ENCODE data around the gene MUC5AC.

MUC5AC gene

DNA sequence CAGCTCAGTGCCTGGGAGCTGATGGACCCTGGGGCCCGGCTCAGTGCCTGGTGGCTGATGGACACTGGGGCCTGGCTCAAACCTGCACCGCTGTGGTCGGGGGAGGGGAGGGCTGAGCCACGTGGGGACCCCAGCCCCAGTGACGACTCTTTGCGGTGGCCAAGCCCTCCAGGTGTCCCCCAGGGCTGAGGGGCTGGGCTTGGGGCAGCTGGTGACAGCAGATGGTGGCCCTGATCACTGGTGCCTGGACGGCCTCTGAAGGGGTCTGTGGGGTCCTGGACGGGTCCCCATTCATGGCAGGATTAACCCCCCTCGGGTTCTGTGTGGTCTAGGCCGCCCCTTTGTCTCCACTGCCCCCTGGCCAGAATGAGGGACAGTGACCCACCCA is 61.7 kb downstream of the MUC5AC start:
- Histone ChIP-seq H3K4me1 (ENCODE audit: insufficient read depth, low read length) (no peaks in the 10 kb centered on the region; the same call in 1 of the 2 replicates), H3K9ac (ENCODE audit: low read depth, low read length) (no peak overlapping the region), H3K9me3 (ENCODE audit: control insufficient read depth, insufficient read depth, low read length) (no peaks in the 10 kb centered on the region), H3K36me3 (ENCODE audit: insufficient read depth, low read length) (no peaks in the 10 kb centered on the region)

DNA sequence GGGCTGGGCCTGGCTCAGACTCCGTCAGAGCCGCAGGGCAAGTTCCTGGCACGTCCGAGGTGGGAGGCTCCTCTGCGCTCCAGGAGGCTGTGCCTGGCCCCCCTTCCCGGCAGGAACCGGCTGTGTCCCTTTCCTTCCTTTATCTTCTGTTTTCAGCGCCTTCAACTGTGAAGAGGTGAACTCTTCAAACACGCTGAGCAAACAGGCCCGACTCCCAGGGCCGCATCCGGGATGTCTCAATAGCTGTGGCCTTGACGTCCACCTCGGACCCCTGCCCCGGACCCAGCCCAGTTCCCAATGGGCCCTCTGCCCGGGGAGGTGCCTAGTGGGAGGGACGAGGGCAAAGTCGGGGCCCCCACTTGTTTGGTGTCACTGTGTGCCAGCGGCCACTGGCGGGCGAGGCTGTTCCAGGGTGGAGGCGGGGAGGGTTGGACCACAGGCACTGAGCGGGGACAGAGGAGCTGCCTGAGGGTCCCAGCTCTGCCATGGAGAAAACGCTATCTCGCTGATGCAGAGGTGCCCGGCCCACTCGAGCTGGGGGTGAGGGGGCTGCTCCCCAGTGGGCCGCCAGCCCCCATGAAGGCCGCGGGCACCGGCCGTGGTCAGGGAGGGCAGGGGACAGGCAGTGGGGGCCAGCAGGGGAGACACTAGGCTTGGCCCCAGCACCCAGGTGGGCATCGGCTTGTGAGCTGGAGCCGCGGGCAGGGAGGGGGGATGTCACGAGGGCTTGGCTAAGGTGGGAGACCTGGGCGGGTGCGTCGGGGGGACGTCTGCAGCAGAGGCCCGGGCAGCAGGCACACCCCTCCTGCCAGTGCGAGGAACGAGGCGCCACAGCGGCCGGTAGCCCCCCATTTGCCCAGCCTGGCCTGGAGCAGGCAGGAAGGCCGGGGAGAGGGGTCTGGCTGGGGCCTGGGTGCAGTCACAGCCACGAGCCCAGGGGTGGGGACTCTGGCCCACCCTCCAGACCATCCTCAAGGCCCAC is 62.4 kb downstream of the MUC5AC start:
- Histone ChIP-seq H3K4me1 (ENCODE audit: insufficient read depth, low read length) (no peaks in the 10 kb centered on the region; the same call in 1 of the 2 replicates), H3K36me3 (ENCODE audit: insufficient read depth, low read length) (no peaks in the 10 kb centered on the region), H3K9me3 (ENCODE audit: control insufficient read depth, insufficient read depth, low read length) (no peaks in the 10 kb centered on the region), H3K9ac (ENCODE audit: low read depth, low read length) (no peak overlapping the region)

DNA sequence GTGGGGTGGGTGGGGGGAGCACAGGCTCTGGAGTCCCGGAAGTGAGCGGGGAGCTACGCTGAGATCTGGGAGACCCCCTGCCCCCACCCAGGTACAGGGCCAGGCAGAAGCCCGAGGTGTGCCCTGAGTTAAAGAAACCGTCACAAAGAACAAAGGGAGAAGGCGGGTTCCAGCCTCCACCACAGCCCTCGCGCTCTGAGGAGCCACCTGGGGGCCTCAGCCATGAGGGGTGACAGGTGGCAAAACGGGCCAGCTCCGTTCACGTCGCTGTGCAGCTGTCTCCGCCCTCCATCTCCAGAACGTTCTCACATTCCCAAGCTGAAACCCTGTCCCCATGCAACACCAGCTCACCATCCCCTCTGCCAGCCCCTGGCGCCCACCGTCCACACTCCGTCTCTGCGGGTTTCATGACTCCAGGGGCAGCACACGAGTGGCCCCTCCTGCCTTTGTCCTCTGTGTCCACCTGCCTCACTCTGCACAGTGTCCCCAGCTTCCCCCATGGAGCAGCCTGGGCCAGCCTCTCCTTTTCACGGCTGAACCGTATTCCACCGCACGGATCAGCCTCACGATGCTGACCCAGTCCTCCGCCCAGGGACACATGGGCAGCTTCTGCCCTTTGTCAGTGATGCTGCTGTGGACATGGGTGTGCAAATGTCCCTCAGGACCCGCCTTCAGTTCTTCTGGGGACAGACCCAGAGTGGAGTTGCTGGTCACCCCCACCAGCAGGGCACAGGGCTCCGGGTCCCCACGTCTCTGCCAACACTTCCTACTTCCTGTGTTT is 63.4 kb downstream of the MUC5AC start:
- H3K9me3 ChIP-seq (ENCODE audit: control insufficient read depth, insufficient read depth, low read length) = no peaks in the 10 kb centered on the region
- no peak overlapping the region for H3K9ac ChIP-seq (ENCODE audit: low read depth, low read length)
- no peaks in the 10 kb centered on the region for H3K36me3 ChIP-seq (ENCODE audit: insufficient read depth, low read length)
- H3K4me1 ChIP-seq (ENCODE audit: insufficient read depth, low read length) = no peaks in the 10 kb centered on the region; the same call in 1 of the 2 replicates

DNA sequence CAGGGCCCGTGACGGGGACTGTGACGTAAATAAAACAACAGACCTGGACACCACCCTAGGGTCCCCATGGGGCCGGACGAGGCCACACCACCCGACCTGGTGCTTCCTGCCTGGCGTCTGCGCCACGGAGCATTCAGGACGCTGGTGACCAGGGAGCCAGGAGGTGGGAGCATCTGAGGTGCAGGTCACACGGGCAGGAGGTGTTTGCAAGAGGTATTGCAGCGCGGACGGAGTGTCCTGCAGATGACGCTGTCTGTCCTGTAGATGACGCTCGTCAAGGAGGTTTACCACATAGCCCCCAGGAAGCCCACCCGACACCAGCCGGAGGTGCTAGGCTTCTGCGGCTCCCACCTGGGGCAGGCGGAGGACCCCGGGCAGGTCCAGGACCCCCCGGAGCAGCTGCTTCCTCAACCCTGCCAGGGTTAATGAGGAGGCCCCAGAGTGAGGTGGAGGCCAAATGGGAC is 64.1 kb downstream of the MUC5AC start:
- H3K9me3 ChIP-seq (ENCODE audit: control insufficient read depth, insufficient read depth, low read length) = no peaks in the 10 kb centered on the region
- H3K4me1 ChIP-seq (ENCODE audit: insufficient read depth, low read length) = no peaks in the 10 kb centered on the region; the same call in 1 of the 2 replicates
- H3K36me3 ChIP-seq (ENCODE audit: insufficient read depth, low read length) = no peaks in the 10 kb centered on the region
- H3K9ac ChIP-seq (ENCODE audit: low read depth, low read length) = no peak overlapping the region

DNA sequence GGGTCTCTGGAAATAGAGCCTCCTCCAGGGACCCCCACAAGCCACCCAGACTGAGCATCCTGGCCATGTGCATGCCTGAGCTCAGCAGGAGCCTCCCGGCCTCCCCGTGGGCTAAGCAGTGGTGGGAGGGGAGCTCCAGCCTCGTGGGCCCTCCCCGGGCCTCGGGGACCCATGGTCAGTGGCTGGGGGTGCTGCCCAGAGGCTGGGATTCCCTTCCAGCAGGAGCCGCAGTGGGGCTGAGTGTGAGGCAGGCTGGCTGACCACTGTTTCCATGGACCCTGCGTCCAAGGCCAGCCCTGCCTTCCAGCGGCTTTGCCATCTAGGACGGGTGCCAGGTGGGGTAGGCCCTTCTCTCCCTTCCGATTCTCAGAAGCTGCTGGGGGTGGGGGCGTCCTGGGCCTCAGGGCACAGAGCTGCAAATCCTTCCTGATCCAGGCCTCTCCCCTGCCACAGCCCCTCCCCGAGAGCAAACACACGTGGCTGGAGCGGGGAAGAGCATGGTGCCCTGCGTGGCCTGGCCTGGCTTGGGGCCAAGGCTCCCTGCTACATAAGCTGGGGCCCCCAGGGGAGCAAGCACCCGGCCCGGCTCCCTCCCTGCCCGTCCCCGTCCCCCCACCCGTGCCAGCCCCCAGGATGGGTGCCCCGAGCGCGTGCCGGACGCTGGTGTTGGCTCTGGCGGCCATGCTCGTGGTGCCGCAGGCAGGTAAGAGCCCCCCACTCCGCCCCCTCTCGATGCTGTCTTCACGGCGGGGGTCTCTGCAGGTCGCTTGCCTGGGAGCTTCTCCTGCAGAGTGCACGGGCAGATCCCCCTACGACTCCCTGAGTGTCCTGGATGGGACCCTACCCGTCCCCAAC is 65.0 kb downstream of the MUC5AC start, which contains the start of gene MUC5B:
Gene MUC5B (plus strand): TSS at position 576 of the 855 bp plus-strand sequence. CDS start 58 bp downstream, at position 634.
- H3K4me1 ChIP-seq (ENCODE audit: insufficient read depth, low read length) = no peaks in the 10 kb centered on the region; the same call in 1 of the 2 replicates
- H3K9me3 ChIP-seq (ENCODE audit: control insufficient read depth, insufficient read depth, low read length) = no peaks in the 10 kb centered on the region
- H3K9ac ChIP-seq (ENCODE audit: low read depth, low read length) = no peak within 1 kb of the TSS
- no peaks in the 10 kb centered on the region for H3K36me3 ChIP-seq (ENCODE audit: insufficient read depth, low read length)

DNA sequence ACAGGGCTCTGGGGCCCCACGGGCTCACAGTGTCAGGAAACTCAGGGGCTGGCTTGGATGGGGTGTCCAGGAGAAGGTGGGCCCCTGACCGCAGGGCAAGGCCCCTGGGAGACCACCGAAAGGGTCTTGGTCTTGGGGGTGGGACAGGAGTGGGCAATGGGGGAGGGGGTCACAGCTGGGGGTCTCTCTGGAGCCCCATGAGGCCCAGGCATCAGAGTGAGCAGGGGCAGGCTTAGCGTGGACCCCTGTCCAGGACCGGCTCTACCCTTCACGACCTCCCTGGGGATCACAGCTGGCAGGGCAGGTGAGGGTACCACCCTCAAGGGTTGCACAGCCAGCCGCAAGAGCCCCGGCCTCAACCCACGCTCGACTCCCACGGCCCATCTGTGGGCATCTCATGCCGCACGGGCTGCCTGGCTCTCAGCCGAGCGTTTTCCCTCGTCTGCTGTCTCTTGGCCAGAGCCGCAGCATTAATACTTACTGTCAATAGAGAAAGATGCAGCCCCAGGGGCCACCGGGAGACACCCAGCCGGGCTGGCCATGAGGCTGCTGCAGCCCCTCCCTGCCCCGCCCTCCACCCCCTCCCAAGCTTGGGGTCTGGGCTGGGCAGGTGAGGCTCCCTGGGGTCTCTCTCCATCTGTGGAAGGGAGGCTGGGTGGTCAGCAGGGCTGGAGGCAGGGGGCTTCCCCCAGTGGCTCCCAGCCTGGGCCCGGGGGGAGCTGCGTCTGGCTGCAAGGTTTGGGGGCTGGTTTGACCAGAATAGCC is 65.8 kb downstream of the MUC5AC start:
- Histone ChIP-seq H3K4me1 (ENCODE audit: insufficient read depth, low read length) (no peaks in the 10 kb centered on the region; the same call in 1 of the 2 replicates), H3K36me3 (ENCODE audit: insufficient read depth, low read length) (no peaks in the 10 kb centered on the region), H3K9ac (ENCODE audit: low read depth, low read length) (no peak overlapping the region), H3K9me3 (ENCODE audit: control insufficient read depth, insufficient read depth, low read length) (no peaks in the 10 kb centered on the region)

DNA sequence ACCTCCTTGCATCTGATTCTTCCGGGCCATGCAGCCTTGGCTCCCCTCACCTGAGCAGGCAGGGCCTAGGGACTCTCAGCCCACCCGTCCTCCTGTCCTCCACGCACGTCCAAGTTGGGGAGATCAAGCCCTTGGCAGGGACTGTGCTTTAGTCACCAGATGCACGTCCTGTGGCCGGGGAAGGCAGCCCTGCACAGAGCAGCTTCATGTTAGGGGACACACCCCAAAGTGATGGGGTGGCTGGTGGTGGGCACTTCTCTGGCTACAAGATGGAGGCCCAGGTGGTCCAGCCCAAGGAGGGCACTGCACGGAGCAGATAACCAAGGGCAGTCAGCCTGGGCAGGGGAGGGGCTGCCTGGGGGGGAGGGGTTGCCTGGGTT is 66.3 kb downstream of the MUC5AC start:
- H3K4me1 ChIP-seq (ENCODE audit: insufficient read depth, low read length) = no peaks in the 10 kb centered on the region; the same call in 1 of the 2 replicates
- H3K9ac ChIP-seq (ENCODE audit: low read depth, low read length) = no peak overlapping the region

DNA sequence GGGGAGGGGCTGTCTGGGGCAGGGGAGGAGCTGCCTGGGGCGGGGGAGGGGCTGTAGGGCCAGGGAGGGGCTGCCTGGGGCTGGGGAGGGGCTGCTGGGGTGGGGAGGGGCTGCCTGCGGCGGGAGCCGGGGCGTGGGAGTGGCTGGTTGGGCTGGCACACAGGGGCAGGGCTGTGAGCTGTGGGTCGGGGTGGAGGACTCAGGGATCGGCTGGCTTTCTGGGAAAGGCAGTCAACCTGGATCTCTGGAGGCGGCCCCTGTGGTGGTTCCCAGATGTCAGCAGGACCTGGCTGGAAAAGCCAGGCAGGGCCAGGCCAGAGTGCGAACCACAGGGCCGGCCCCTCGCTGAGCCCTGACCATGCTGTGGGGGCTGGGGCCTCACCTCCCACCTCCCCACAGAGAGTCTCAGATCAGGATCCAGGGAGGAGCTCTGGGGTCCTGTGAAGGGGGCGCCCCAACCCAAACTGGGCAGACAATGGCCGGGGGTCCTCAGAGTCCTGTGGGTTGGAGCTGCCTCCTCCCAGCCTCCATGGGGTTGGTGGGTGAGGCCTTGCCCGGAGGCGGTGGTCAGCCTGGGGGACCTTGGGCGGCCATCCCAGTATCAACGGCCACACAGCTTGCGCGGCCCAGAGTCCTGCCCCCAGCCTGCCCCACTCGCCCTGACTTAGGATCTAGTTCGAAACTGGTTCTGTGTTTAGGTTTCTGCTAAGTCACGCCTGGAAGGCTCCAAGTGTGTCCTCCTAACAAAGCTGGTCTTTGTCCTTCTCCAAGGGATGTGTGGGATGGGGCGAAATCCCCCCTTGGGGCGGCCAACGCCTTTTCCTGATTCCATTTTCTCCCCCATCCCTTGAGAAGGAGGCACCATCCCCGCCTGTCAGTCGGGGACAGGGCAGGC is 67.0 kb downstream of the MUC5AC start:
- Histone ChIP-seq H3K36me3 (ENCODE audit: insufficient read depth, low read length) (no peaks in the 10 kb centered on the region), H3K9me3 (ENCODE audit: control insufficient read depth, insufficient read depth, low read length) (no peaks in the 10 kb centered on the region), H3K4me1 (ENCODE audit: insufficient read depth, low read length) (no peaks in the 10 kb centered on the region; the same call in 1 of the 2 replicates), H3K9ac (ENCODE audit: low read depth, low read length) (no peak overlapping the region)

More for the DNA sequence above, 66.3 kb downstream of the MUC5AC start:
- no peaks in the 10 kb centered on the region for H3K9me3 ChIP-seq (ENCODE audit: control insufficient read depth, insufficient read depth, low read length)
- H3K36me3 ChIP-seq (ENCODE audit: insufficient read depth, low read length) = no peaks in the 10 kb centered on the region

DNA sequence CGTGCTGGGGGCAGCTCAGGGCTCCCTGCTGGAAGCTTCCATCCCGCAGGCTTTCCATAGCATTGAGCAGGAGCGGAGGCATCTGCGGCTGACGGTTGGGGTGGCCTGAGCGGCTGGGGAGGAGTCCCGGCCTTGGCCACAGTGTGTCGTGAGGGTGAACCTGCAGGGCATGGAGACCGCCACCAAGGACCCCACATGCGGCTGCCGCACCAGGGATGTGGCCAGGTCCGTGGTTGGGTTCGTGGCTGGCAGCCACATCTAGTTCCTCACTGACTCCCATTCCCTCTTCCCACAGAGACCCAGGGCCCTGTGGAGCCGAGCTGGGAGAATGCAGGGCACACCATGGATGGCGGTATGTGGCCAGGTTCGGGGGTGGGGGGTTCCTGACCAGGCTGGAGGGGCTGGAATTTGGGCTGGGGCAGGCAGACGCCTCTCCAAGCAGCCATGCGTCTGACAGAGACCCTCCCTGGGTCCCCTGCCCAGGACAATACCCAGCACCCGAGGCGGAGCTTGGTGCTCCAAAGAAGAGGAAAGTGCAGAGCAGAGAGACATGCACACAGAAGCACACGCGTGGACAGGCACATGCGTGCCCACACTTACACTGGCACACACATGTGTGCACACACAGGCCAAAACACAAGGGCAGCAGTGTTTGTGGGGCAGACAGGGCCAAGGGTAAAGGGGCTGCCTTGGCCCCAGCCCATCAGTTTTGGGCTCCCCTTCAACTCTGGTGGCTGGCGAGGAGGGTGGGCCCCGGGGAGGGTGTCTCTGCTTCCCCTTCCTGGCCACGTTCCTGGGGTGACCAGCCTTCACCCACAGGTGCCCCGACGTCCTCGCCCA is 67.9 kb downstream of the MUC5AC start:
- no peaks in the 10 kb centered on the region for H3K36me3 ChIP-seq (ENCODE audit: insufficient read depth, low read length)
- H3K4me1 ChIP-seq (ENCODE audit: insufficient read depth, low read length) = no peaks in the 10 kb centered on the region; the same call in 1 of the 2 replicates
- no peak overlapping the region for H3K9ac ChIP-seq (ENCODE audit: low read depth, low read length)
- H3K9me3 ChIP-seq (ENCODE audit: control insufficient read depth, insufficient read depth, low read length) = no peaks in the 10 kb centered on the region

DNA sequence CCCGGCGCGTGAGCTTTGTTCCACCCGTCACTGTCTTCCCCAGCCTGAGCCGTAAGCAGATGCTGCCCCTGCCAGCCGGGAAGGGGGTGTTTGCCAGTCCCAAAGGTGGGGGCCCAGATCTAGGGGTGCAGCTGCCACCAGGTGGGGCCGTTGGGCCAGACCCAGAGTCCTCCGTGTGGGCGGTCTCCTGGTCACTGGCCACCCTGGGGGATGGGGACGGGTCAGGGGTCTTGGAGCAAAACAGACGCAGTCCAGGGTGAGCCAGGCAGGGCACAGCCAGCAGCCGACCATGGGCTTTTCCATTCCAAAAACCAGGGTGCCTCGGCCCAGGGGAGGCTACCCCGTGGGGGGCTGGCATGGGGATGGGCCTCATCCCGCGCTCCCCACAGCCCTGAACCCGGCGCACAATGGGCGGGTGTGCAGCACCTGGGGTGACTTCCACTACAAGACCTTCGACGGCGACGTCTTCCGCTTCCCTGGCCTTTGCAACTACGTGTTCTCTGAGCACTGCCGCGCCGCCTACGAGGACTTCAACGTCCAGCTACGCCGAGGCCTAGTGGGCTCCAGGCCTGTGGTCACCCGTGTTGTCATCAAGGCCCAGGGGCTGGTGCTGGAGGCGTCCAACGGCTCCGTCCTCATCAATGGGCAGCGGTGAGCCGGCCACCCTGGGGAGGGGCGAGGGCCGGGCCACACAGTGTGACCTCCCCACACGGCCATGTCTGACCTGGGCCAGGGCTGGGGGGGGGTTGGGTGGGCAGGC is 68.7 kb downstream of the MUC5AC start:
- Histone ChIP-seq H3K36me3 (ENCODE audit: insufficient read depth, low read length) (no peaks in the 10 kb centered on the region), H3K9me3 (ENCODE audit: control insufficient read depth, insufficient read depth, low read length) (no peaks in the 10 kb centered on the region), H3K4me1 (ENCODE audit: insufficient read depth, low read length) (no peaks in the 10 kb centered on the region; the same call in 1 of the 2 replicates), H3K9ac (ENCODE audit: low read depth, low read length) (no peak overlapping the region)

DNA sequence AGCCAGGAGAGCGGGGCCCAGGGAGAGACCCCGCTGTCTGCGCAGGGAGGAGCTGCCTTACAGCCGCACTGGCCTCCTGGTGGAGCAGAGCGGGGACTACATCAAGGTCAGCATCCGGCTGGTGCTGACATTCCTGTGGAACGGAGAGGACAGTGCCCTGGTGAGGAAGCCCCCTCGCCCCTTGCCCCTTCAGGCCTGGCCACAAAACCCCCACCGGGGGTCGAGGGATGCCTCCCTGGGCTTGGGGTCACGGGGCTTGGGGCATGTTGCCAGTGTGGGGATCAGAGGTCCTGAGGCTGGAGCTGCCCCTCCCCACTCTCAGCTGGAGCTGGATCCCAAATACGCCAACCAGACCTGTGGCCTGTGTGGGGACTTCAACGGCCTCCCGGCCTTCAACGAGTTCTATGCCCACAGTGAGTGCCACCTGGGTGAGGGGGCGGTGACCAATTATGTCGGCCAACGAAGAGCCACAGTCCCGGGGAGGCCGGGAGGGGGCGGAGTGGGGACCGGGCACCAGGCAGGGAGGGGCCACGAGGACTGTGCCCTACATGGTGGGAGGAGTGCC is 69.3 kb downstream of the MUC5AC start:
- Histone ChIP-seq H3K4me1 (ENCODE audit: insufficient read depth, low read length) (no peaks in the 10 kb centered on the region; the same call in 1 of the 2 replicates), H3K9ac (ENCODE audit: low read depth, low read length) (no peak overlapping the region), H3K9me3 (ENCODE audit: control insufficient read depth, insufficient read depth, low read length) (no peaks in the 10 kb centered on the region), H3K36me3 (ENCODE audit: insufficient read depth, low read length) (no peaks in the 10 kb centered on the region)
